ENCODE results near the gene TTC9. TPM values are rescaled to one million over a fixed set of nuclear protein-coding genes. Genes with fewer than 3 reads are reported as not detected.

TTC9 gene
- total and polyA plus RNA-seq, 8 donors, result 0.59 to 4.0 (median 0.97) TPM

DNA sequence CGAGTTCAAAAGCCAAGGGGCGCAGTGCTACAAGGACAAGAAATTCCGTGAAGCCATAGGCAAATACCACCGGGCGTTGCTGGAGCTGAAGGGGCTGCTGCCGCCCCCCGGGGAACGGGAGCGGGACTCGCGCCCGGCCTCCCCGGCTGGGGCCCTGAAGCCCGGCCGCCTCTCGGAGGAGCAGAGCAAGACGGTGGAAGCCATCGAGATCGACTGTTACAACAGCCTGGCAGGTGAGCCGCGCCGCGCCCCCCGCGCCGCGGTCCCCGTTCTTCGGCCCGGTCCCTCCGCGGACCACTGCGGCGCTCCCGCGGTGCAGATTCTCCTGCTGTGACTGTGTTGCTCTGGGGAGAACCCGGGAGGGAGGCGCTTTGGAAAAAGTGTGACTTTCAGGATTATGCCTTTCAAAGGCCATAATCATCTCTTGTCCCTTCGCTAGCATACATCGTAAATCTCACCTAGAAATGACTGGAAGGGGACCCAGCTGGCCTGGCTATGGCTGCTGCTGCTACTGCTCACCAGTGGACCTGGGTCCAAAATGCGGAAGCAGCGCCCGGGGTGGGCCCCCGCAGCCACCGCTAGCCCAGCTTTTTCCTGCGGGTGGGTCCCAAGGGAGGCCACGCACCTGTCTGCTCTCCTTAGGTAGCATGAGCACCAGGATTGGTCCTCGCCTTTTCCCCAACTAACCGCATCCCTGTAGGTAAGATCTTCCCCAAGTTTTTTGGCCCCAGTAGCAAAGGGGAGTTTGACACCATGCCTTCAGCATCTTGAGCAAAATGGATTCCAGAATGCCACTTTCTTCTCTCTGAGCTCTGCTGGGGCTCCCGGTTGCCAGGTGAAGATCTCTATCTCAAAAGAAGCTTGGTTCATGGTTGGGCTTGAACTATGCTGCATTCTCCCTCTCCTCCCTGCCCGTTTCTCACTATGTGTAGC lies 853 bp downstream of the TTC9 start:
- Histone ChIP-seq H3K27ac (no peak overlapping the region), H3K9me3 (no peaks in the 10 kb centered on the region), H3K27me3 (no peaks in the 10 kb centered on the region), H3K4me1 (no peaks in the 10 kb centered on the region), H3K4me3 (peak overlapping the region; percentile 43 to 65 (median 63)), H3K36me3 (no peaks in the 10 kb centered on the region)
- FAIRE-seq (no peak), ATAC-seq (peak; percentile 19 to 37 (median 31)), DNase-seq (peak in 3 of 6 donors; percentile 14 to 68 (median 52))
- 9% methylated on average over 50 to 51 of the region's 51 CpGs for WGBS, 2 donors
- TF ChIP-seq, protein P1, sequence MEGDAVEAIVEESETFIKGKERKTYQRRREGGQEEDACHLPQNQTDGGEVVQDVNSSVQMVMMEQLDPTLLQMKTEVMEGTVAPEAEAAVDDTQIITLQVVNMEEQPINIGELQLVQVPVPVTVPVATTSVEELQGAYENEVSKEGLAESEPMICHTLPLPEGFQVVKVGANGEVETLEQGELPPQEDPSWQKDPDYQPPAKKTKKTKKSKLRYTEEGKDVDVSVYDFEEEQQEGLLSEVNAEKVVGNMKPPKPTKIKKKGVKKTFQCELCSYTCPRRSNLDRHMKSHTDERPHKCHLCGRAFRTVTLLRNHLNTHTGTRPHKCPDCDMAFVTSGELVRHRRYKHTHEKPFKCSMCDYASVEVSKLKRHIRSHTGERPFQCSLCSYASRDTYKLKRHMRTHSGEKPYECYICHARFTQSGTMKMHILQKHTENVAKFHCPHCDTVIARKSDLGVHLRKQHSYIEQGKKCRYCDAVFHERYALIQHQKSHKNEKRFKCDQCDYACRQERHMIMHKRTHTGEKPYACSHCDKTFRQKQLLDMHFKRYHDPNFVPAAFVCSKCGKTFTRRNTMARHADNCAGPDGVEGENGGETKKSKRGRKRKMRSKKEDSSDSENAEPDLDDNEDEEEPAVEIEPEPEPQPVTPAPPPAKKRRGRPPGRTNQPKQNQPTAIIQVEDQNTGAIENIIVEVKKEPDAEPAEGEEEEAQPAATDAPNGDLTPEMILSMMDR (IDR thresholded peaks at IDR 0.05), result no peak
- intact Hi-C loops (cut with DNase I), result no loop called here

DNA sequence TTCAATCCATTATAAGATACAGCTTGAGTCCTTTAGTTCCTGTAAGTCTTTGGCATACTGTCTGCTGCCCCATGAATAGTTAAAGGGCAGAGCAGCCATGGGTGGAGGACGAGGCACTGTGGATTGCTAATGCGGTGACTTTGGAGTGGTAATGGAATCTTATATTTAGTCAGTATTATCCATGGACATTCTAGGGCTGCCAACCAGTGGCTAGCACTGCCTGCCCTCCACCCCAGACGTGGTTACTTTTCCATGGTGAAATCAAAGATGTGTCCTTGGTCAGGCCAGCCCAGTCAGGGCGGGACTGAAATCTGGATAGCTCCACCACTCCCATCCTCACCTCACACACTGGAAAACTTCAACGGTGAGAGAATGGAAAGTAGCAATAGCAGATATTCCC lies 2.3 kb downstream of the TTC9 start:
- TF ChIP-seq, protein P1 (IDR thresholded peaks at IDR 0.05), result no peak
- intact Hi-C loops (cut with DNase I), result no loop called here
- DNase-seq (no peak), FAIRE-seq (no peak), ATAC-seq (no peak)
- H3K4me3 ChIP-seq, result no peak overlapping the region
- no peaks in the 10 kb centered on the region for H3K9me3 ChIP-seq
- no peak overlapping the region for H3K27ac ChIP-seq
- H3K4me1 ChIP-seq, result no peaks in the 10 kb centered on the region
- no peaks in the 10 kb centered on the region for H3K36me3 ChIP-seq
- no peaks in the 10 kb centered on the region for H3K27me3 ChIP-seq
- 54 to 74% methylated on average over 5 of the region's 5 CpGs for WGBS, 2 donors

DNA sequence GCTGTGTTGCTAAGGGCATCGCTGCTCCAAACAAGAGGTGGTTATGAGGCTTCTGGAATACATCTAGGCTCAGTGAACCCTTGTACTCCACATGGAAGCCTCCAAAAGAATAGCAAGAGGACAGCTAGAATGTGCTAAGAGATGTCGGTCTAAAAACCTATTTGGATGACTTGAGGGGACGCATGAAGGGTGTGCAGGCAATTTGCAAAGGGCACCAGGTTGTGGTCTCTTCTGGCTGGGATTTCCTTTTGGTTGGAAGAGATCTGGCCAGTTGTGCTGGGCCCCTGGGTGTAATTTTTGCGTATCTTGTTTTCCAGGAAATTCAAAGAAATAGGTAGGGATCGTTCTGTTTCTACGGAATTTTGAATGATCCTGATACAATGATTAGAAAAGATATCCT lies 4.2 kb downstream of the TTC9 start:
- H3K4me1 ChIP-seq, result no peaks in the 10 kb centered on the region
- TF ChIP-seq, protein P1 (IDR thresholded peaks at IDR 0.05), result no peak
- intact Hi-C loops (cut with DNase I), result no loop called here
- no peaks in the 10 kb centered on the region for H3K36me3 ChIP-seq
- no peak overlapping the region for H3K27ac ChIP-seq
- H3K27me3 ChIP-seq, result no peaks in the 10 kb centered on the region
- 87 to 90% methylated on average over 6 of the region's 6 CpGs for WGBS, 2 donors
- no peak for ATAC-seq
- no peak overlapping the region for H3K4me3 ChIP-seq
- no peak for FAIRE-seq
- H3K9me3 ChIP-seq, result no peaks in the 10 kb centered on the region
- DNase-seq, result no peak

DNA sequence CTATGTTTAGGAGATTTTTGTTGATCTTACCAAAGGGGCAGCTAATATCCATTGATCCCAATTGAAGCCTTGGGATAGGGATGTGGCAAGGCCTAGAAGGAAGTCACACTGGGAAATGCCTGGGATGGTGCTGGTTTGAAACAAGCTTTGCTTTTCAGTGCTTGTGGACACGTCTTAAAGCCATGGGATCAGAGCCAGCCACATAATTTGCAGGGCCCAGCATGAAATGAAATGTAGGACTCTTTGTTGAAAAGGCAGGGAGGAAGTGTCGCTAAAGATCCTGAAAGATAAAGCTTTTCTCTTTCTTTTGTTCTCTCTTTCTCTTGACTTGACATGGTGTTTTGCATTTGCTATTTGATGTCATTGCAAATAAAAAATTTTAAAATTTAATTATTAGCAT lies 5.0 kb downstream of the TTC9 start:
- no peak overlapping the region for H3K27ac ChIP-seq
- intact Hi-C loops (cut with DNase I), result no loop called here
- WGBS, 2 donors, result 74 to 87% methylated on average over 2 of the region's 2 CpGs
- TF ChIP-seq, protein P1 (IDR thresholded peaks at IDR 0.05), result no peak
- H3K36me3 ChIP-seq, result no peaks in the 10 kb centered on the region
- no peaks in the 10 kb centered on the region for H3K9me3 ChIP-seq
- ATAC-seq (no peak), DNase-seq (no peak), FAIRE-seq (no peak)
- no peaks in the 10 kb centered on the region for H3K27me3 ChIP-seq
- no peaks in the 10 kb centered on the region for H3K4me1 ChIP-seq
- H3K4me3 ChIP-seq, result no peak overlapping the region

DNA sequence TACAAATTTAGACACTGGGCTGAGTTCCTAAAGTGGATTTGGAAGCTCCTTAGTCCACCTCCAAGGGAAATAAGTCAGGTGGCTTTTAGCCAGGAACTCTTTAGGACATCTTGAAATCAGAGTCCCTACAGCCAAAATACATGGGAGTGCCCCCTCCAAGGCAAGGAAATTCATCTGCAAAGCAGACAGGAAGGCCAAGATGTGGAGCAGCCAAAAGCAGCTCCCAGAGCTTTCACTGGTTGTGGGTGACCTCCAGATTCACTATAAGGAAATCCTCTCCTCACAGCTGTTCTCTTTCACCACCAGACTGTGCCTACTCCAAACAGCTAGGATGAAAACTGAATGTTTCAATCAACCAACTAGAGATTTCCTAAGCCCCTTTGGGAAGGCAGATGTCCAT lies 6.6 kb downstream of the TTC9 start:
- H3K27ac ChIP-seq, result no peak overlapping the region
- TF ChIP-seq, protein P1 (IDR thresholded peaks at IDR 0.05), result no peak
- no peak for ATAC-seq
- no peaks in the 10 kb centered on the region for H3K36me3 ChIP-seq
- no peaks in the 10 kb centered on the region for H3K4me1 ChIP-seq
- DNase-seq, result no peak
- no peaks in the 10 kb centered on the region for H3K9me3 ChIP-seq
- FAIRE-seq, result no peak
- no peak overlapping the region for H3K4me3 ChIP-seq
- no peaks in the 10 kb centered on the region for H3K27me3 ChIP-seq
- intact Hi-C loops (cut with DNase I), result no loop called here
